AG04450 (cell line): Measurements from ENCODE around the gene ZNF581. TPM values are rescaled to one million over a fixed set of nuclear protein-coding genes. Genes with fewer than 3 reads are reported as not detected.

ENCODE experiments used
- CTCF ChIA-PET: fragments of 300-600, 350-600 bp; formaldehyde crosslinking; extraction: SDS; loops from one replicate; lab custom pipeline; 2022; ENCODE audit warnings: antibody characterized with exemption, inconsistent platforms; lab: Charles Lee
- POLR2A ChIA-PET: fragments of 350-600 bp; formaldehyde crosslinking; extraction: SDS; loops from one replicate; lab custom pipeline; 2021; ENCODE audit warnings: antibody characterized with exemption, inconsistent platforms; lab: Yijun Ruan, JAX
- DNase-seq: peaks from one replicate; pipeline ENCODE4 v3.0.0-alpha.2; 2011; ENCODE audit warnings: low read depth, low spot score
- H3K27ac ChIP-seq: one replicate; pipeline ENCODE4 v1.5.1; 2012; ENCODE audit warnings: low read depth, low read length, control low read depth
- H3K27me3 ChIP-seq: one replicate; pipeline ENCODE4 v1.6.0; 2012; ENCODE audit warnings: low read length; ENCODE audit not compliant: control insufficient read depth, insufficient read depth
- H3K4me3 ChIP-seq: 2 replicates; pipeline ENCODE4 v1.5.1; 2011; ENCODE audit warnings: mild to moderate bottlenecking, low read depth, low read length, control low read depth
- H3K9me3 ChIP-seq: 2 replicates; pipeline ENCODE4 v1.5.1; 2012; ENCODE audit warnings: low read length; ENCODE audit not compliant: control insufficient read depth, insufficient read depth
- CTCF ChIP-seq: IDR thresholded peaks from 2 replicates; pipeline ENCODE4 v1.5.1; 2011; ENCODE audit warnings: low read depth, low read length, control low read depth, inconsistent platforms
- polyA plus RNA-seq: library from polyadenylated mRNA; depleted of rRNA; stranded (reverse); fragments of >200 nt; gene quantifications from 2 replicates; pipeline ENCODE4 v1.2.3, GENCODE V29; 2011

Gene ZNF581
- polyA plus RNA-seq, 1 experiment: 19.1 TPM

GRCh38 chr19:55656988-55657747, 13.7 kb downstream of the ZNF581 start:
- ChIA-PET POLR2A (interaction anchor here (1.0 kb wide), 1 partner anchor 76 kb away, joined by 3 read pairs; the partner anchor contains the start of gene ZNF579), CTCF (interaction anchor here (0.5 to 1.8 kb wide), 3 partner anchors 11 to 24 kb away, joined by 4 to 8 read pairs (median 4); no protein-coding TSS in a partner anchor)
- H3K27me3 ChIP-seq: no peaks in the 10 kb centered on the region
- peak overlapping the region; percentile 93 for H3K4me3 ChIP-seq
- no peak overlapping the region for H3K27ac ChIP-seq
- H3K9me3 ChIP-seq: no peaks in the 10 kb centered on the region; the same call in 1 of the 2 replicates
- DNase-seq: no peak
- no peak for TF ChIP-seq CTCF

- no peaks in the 10 kb centered on the region for H3K9me3 ChIP-seq
- no peak for DNase-seq
- no peak for TF ChIP-seq CTCF
- CTCF ChIA-PET: interaction anchor here (1.0 to 2.3 kb wide), 2 partner anchors 13 to 26 kb away, joined by 3 to 8 read pairs; no protein-coding TSS in a partner anchor
- no peaks in the 10 kb centered on the region for H3K27me3 ChIP-seq
- no peak overlapping the region for H3K27ac ChIP-seq
- POLR2A ChIA-PET: no interaction called here
- H3K4me3 ChIP-seq: no peak overlapping the region
These were observed 15.5 kb downstream of the ZNF581 start for GRCh38 chr19:55658846-55659459.

GRCh38 chr19:55659822-55660221, 16.4 kb downstream of the ZNF581 start:
- no peak for DNase-seq
- POLR2A ChIA-PET: interaction anchor here (0.7 kb wide), 1 partner anchor 10 kb away, joined by 7 read pairs; no protein-coding TSS in a partner anchor
- H3K27ac ChIP-seq: no peak overlapping the region
- H3K9me3 ChIP-seq: no peaks in the 10 kb centered on the region
- no peaks in the 10 kb centered on the region for H3K27me3 ChIP-seq
- H3K4me3 ChIP-seq: no peak overlapping the region
- TF ChIP-seq CTCF: no peak
- CTCF ChIA-PET: interaction anchor here (0.6 to 2.3 kb wide), 3 partner anchors 12 to 27 kb away, joined by 3 to 8 read pairs (median 5); no protein-coding TSS in a partner anchor

GRCh38 chr19:55660404-55660803, 17.0 kb downstream of the ZNF581 start:
- ChIA-PET POLR2A (interaction anchor here (0.7 kb wide), 1 partner anchor 9 kb away, joined by 7 read pairs; no protein-coding TSS in a partner anchor), CTCF (interaction anchor here (0.6 to 2.3 kb wide), 2 partner anchors 11 to 22 kb away, joined by 5 to 8 read pairs; no protein-coding TSS in a partner anchor)
- no peaks in the 10 kb centered on the region for H3K27me3 ChIP-seq

More at GRCh38 chr19:55660404-55660803, 17.0 kb downstream of the ZNF581 start:
- DNase-seq: no peak
- Histone ChIP-seq H3K9me3 (no peaks in the 10 kb centered on the region), H3K4me3 (no peak overlapping the region), H3K27ac (no peak overlapping the region)
- no peak for TF ChIP-seq CTCF
